ENCODE data around the gene SMAD3.
"Not testable (repeated sequence)": the region's sequence is repeated elsewhere in the genome, so short reads cannot be mapped to it uniquely, and the experiment has no call there.

DNA sequence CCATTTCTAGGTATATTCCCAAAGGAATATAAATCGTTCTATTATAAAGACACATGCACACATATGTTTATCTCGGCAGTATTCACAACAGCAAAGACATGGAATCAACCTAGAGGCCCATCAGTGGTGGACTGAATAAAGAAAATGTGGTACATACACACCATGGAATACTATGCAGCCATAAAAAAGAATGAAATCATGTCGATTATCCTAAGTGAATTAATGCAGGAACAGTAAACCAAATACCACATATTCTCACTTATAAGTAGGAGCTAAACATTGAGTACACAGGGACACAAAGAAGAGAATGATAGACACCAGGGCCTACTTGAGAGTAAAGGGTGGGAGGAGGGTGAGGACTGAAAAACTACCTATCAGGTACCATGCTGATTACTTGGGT is 37.0 kb upstream of the SMAD3 start:
- TF ChIP-seq CTCF (IDR thresholded peaks at IDR 0.05); POLR2A (IDR thresholded peaks at IDR 0.05; ENCODE audit: low read depth); POLR2AphosphoS5 (IDR thresholded peaks at IDR 0.05); EP300 (IDR thresholded peaks at IDR 0.05): not testable (repeated sequence)

Data from esophagus muscularis mucosa (tissue), 4 donors.